CD4-positive, alpha-beta T cell (primary cell): ENCODE data around the gene GFM1. TPM values are rescaled to one million over a fixed set of nuclear protein-coding genes. Genes with fewer than 3 reads are reported as not detected.

Source experiments
- ATAC-seq: fragments of 200-7000 bp; cut with Tn5 transposase; one replicate; pipeline ENCODE4 v1.10.0; 2022; ENCODE audit warnings: mild to moderate bottlenecking; ENCODE audit not compliant: poor library complexity
- CTCF ChIA-PET: fragments of 350-600 bp; sonication (Branson Sonifier 250); formaldehyde crosslinking; loops from one replicate; lab custom pipeline; 2021; ENCODE audit warnings: antibody characterized with exemption, inconsistent platforms; lab: Charles Lee
- POLR2A ChIA-PET: fragments of 350-600 bp; sonication (Branson Sonifier 250); formaldehyde crosslinking; loops from one replicate; lab custom pipeline; 2021; ENCODE audit warnings: antibody characterized with exemption, inconsistent platforms; lab: Charles Lee
- DNase-seq, 14 experiments: peaks; one replicate each; pipeline ENCODE4 v3.0.0-alpha.2; 2013 to 2020; ENCODE audit warnings: mixed read lengths in 2 of 14
- H3K27ac ChIP-seq, 2 donors: one replicate each; pipeline versions ENCODE4 v1.5.1 to v1.7.0; 2013; ENCODE audit warnings: low read length in 2 of 2, low read depth in 1 of 2, mild to moderate bottlenecking in 1 of 2
- H3K27me3 ChIP-seq, 2 experiments: 1 replicate in 1 of 2; 2 replicates in 1 of 2; pipeline versions ENCODE4 v1.6.1 to v1.7.0; 2013; ENCODE audit warnings: low read length in 2 of 2, control low read depth in 1 of 2, mild to moderate bottlenecking in 1 of 2, moderate library complexity in 1 of 2; ENCODE audit not compliant: insufficient read depth in 2 of 2, control insufficient read depth in 1 of 2
- H3K36me3 ChIP-seq: one replicate; pipeline ENCODE4 v1.6.1; 2013; ENCODE audit warnings: low read length, control low read depth; ENCODE audit not compliant: insufficient read depth
- H3K4me1 ChIP-seq: one replicate; pipeline ENCODE4 v1.6.1; 2013; ENCODE audit warnings: low read length, control low read depth; ENCODE audit not compliant: insufficient read depth
- H3K4me3 ChIP-seq: one replicate; pipeline ENCODE4 v1.5.1; 2013; ENCODE audit warnings: mild to moderate bottlenecking, low read length, moderate library complexity
- H3K9me3 ChIP-seq, 2 experiments: 1 replicate in 1 of 2; 2 replicates in 1 of 2; pipeline versions ENCODE4 v1.6.1 to v1.7.0; 2013; ENCODE audit warnings: low read length in 2 of 2, mild to moderate bottlenecking in 2 of 2, control low read depth in 1 of 2, moderate library complexity in 1 of 2; ENCODE audit not compliant: control insufficient read depth in 1 of 2, insufficient read depth in 1 of 2
- H3K27ac Mint-ChIP-seq: one replicate; pipeline ENCODE4 v1.8.0; 2020; ENCODE audit warnings: mixed read lengths
- H3K27me3 Mint-ChIP-seq: one replicate; pipeline ENCODE4 v1.8.0; 2021; ENCODE audit warnings: mixed read lengths
- H3K36me3 Mint-ChIP-seq: one replicate; pipeline ENCODE4 v1.8.0; 2021; ENCODE audit warnings: low read depth, mixed read lengths
- H3K4me1 Mint-ChIP-seq: one replicate; pipeline ENCODE4 v1.8.0; 2021; ENCODE audit warnings: low read depth, mixed read lengths
- H3K4me3 Mint-ChIP-seq: one replicate; pipeline ENCODE4 v1.8.0; 2020; ENCODE audit warnings: mild to moderate bottlenecking, mixed read lengths
- H3K9me3 Mint-ChIP-seq: one replicate; pipeline ENCODE4 v1.8.0; 2020; ENCODE audit warnings: mixed read lengths
- intact Hi-C, 2 experiments: fragments of 100-400 bp; cut with DNase I in 1 of 2; cut with micrococcal nuclease in 1 of 2; formaldehyde crosslinking; loops; one replicate each; pipeline versions ENCODE4 v1.15.1 to v1.9.0; 2023 to 2025; cut with DNase I, micrococcal nuclease
- total RNA-seq, 174 experiments: library from RNA in 2 of 174; stranded (reverse) in 2 of 174; gene quantifications; one replicate each; pipeline ENCODE4 v1.2.3 and lab custom pipeline; 2021 to 2026
- TF ChIP-seq, protein P1 (sequence below): fragments of 200-600 bp; IDR thresholded peaks from one replicate; pipeline ENCODE4 v1.8.0; 2022; ENCODE audit warnings: antibody characterized with exemption, mild to moderate bottlenecking

The GFM1 gene
- total RNA-seq, 2 experiments from 2014 or later, result 27.5 to 29.4 TPM

DNA sequence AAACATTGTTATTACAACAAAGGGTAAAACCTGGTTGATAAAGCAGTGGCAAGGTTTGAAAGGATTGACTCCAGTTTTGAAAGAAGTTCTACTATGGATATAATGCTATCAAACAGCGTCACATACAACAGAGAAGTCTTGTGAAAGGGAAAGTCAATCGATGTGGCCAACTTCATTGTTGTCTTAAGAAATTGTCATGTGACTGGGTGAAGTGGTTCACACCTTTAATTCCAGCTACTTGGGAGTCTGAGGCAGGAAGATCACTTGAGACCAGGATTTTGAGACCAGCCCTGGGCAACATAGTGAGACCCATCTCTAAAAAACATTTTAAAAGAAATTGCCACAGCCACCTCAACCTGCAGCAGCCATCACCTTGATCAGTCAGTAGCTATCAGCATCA, 34.4 kb downstream of the GFM1 start:
- H3K4me3 Mint-ChIP-seq, result no peak overlapping the region
- intact Hi-C loops, result loop anchor here in 1 of 2 experiments (10.0 kb wide), 1 partner anchor 1886 kb away; the partner anchor contains the start of gene KPNA4
- H3K9me3 Mint-ChIP-seq, result no peaks in the 10 kb centered on the region
- POLR2A ChIA-PET, result no interaction called here
- no peaks in the 10 kb centered on the region for H3K27me3 ChIP-seq
- no peak overlapping the region for H3K27ac Mint-ChIP-seq
- H3K27me3 Mint-ChIP-seq, result no peaks in the 10 kb centered on the region
- TF ChIP-seq, protein P1, sequence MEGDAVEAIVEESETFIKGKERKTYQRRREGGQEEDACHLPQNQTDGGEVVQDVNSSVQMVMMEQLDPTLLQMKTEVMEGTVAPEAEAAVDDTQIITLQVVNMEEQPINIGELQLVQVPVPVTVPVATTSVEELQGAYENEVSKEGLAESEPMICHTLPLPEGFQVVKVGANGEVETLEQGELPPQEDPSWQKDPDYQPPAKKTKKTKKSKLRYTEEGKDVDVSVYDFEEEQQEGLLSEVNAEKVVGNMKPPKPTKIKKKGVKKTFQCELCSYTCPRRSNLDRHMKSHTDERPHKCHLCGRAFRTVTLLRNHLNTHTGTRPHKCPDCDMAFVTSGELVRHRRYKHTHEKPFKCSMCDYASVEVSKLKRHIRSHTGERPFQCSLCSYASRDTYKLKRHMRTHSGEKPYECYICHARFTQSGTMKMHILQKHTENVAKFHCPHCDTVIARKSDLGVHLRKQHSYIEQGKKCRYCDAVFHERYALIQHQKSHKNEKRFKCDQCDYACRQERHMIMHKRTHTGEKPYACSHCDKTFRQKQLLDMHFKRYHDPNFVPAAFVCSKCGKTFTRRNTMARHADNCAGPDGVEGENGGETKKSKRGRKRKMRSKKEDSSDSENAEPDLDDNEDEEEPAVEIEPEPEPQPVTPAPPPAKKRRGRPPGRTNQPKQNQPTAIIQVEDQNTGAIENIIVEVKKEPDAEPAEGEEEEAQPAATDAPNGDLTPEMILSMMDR, result no peak
- peaks cover 27% of the 10 kb centered on the region for H3K36me3 ChIP-seq
- H3K4me1 Mint-ChIP-seq, result no peaks in the 10 kb centered on the region
- H3K36me3 Mint-ChIP-seq, result peaks cover 39% of the 10 kb centered on the region
- H3K4me1 ChIP-seq, result no peaks in the 10 kb centered on the region
- no peak overlapping the region for H3K27ac ChIP-seq
- no peak overlapping the region for H3K4me3 ChIP-seq
- H3K9me3 ChIP-seq, result no peaks in the 10 kb centered on the region
- ATAC-seq, result no peak
- CTCF ChIA-PET, result interaction anchor here (0.9 kb wide), 1 partner anchor 34 kb away, joined by 3 read pairs; the partner anchor contains the start of gene GFM1
- no peak for DNase-seq

DNA sequence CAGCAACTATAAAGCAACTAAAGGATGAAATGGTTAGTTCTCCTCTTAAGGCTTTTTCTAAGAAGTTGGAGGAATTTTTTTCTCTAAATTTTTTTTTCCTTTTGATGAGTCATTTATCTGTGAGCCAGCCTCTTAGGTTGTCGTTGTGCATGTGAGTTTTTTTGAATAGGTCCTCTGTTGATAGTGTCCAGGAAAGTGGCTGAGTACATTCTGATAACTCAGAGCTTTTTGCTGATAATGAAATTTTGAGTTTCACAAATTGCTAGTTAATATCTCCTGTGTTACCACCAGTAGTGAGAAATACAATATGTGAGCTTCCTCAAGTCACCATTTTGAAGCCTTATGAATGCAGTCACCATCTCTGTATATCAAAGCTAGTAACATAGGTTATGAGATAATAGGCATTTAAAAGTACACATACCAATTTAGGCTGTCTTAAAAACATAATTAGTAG, 35.2 kb downstream of the GFM1 start:
- H3K4me1 ChIP-seq, result no peaks in the 10 kb centered on the region
- Mint-ChIP-seq H3K36me3 (peaks cover 47% of the 10 kb centered on the region), H3K4me3 (no peak overlapping the region), H3K4me1 (no peaks in the 10 kb centered on the region), H3K9me3 (no peaks in the 10 kb centered on the region), H3K27me3 (no peaks in the 10 kb centered on the region), H3K27ac (no peak overlapping the region)
- no peaks in the 10 kb centered on the region for H3K9me3 ChIP-seq
- TF ChIP-seq, protein P1, result no peak
- ChIA-PET CTCF (interaction anchor here (0.9 to 1.2 kb wide), 2 partner anchors 20 to 35 kb away, joined by 3 to 4 read pairs; partner anchors contain the start of gene GFM1), POLR2A (no interaction called here)
- intact Hi-C loops, result loop anchor here in 1 of 2 experiments (10.0 kb wide), 1 partner anchor 1885 kb away; the partner anchor contains the start of gene KPNA4
- no peak overlapping the region for H3K27ac ChIP-seq
- no peak overlapping the region for H3K4me3 ChIP-seq
- ATAC-seq, result no peak
- DNase-seq, result no peak
- peaks cover 34% of the 10 kb centered on the region for H3K36me3 ChIP-seq
- no peaks in the 10 kb centered on the region for H3K27me3 ChIP-seq

DNA sequence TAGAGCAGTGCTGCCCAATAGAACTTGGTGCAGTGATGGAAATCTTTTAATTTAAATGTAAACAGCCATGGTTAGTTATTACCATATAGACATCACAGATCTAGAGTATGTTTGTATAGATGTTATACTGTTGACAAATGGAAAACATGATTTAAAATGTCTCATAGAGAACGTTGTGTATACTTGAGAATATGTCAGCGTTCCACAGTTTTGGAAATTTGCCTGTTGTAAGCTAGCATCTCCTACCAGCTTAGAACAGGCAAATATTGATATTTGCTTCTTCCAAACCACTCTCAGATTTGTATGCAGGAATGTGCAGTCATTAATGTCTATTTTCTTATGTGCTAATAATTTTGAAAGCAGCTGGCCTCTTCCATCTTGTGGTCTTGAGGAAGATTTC, 36.5 kb downstream of the GFM1 start:
- TF ChIP-seq, protein P1, result no peak
- Histone ChIP-seq H3K9me3 (no peaks in the 10 kb centered on the region), H3K36me3 (peaks cover 43% of the 10 kb centered on the region), H3K4me3 (no peak overlapping the region), H3K27me3 (no peaks in the 10 kb centered on the region), H3K4me1 (no peaks in the 10 kb centered on the region), H3K27ac (no peak overlapping the region)
- ATAC-seq (no peak), DNase-seq (no peak)
- intact Hi-C loops, result no loop called here
- peaks cover 60% of the 10 kb centered on the region for H3K36me3 Mint-ChIP-seq
- H3K27ac Mint-ChIP-seq, result no peak overlapping the region
- ChIA-PET POLR2A (no interaction called here), CTCF (no interaction called here)
- no peaks in the 10 kb centered on the region for H3K27me3 Mint-ChIP-seq
- H3K4me3 Mint-ChIP-seq, result no peak overlapping the region
- H3K9me3 Mint-ChIP-seq, result no peaks in the 10 kb centered on the region
- no peaks in the 10 kb centered on the region for H3K4me1 Mint-ChIP-seq
